ENCODE measurements around the gene RAP2C. TPM values are rescaled to one million over a fixed set of nuclear protein-coding genes. Genes with fewer than 3 reads are reported as not detected.

RAP2C gene
- polyA plus RNA-seq, 1 donor from 2014 or later, result 26.2 TPM

DNA sequence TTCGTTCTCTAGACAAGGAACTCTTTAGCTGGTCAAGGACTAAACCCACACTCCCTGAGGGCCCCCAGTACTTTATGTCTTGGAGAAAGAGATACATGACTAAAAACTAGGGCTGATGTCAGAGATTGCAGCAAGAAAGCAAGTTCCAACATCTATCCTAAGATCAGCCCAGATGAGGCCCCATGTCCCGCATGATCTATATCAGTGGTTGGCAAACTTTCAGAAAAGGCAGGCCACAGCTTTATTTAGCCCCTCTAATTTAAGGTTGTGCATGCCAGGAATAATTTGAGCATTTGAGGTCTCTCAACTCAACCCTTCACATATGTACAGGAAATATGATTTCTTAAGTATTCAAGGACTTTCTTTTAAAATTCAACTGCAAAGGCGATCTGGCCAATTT lies 47.4 kb downstream of the RAP2C start:
- Histone ChIP-seq H3K4me2 (ENCODE audit: low read length) (no peak overlapping the region), H3K79me2 (replicated peaks; ENCODE audit: insufficient read depth, low read length) (no peaks in the 10 kb centered on the region), H2AFZ (ENCODE audit: low read depth, low read length) (no peak overlapping the region), H3K27me3 (ENCODE audit: insufficient read depth, low read depth, low read length) (no peaks in the 10 kb centered on the region), H3F3A (ENCODE audit: insufficient read depth, low read length, poor library complexity, severe bottlenecking) (no peaks in the 10 kb centered on the region), H3K27ac (ENCODE audit: low read length) (no peak overlapping the region), H3K9me2 (ENCODE audit: insufficient read depth, low read length) (no peaks in the 10 kb centered on the region), H3K9me3 (ENCODE audit: low read length) (no peaks in the 10 kb centered on the region), H3K9ac (ENCODE audit: low read length) (no peak overlapping the region), H3K4me3 (ENCODE audit: low read length) (no peak overlapping the region), H4K20me1 (ENCODE audit: insufficient read depth) (no peaks in the 10 kb centered on the region), H3K36me3 (ENCODE audit: insufficient read depth, low read length) (no peaks in the 10 kb centered on the region)
- TF ChIP-seq, protein P1, sequence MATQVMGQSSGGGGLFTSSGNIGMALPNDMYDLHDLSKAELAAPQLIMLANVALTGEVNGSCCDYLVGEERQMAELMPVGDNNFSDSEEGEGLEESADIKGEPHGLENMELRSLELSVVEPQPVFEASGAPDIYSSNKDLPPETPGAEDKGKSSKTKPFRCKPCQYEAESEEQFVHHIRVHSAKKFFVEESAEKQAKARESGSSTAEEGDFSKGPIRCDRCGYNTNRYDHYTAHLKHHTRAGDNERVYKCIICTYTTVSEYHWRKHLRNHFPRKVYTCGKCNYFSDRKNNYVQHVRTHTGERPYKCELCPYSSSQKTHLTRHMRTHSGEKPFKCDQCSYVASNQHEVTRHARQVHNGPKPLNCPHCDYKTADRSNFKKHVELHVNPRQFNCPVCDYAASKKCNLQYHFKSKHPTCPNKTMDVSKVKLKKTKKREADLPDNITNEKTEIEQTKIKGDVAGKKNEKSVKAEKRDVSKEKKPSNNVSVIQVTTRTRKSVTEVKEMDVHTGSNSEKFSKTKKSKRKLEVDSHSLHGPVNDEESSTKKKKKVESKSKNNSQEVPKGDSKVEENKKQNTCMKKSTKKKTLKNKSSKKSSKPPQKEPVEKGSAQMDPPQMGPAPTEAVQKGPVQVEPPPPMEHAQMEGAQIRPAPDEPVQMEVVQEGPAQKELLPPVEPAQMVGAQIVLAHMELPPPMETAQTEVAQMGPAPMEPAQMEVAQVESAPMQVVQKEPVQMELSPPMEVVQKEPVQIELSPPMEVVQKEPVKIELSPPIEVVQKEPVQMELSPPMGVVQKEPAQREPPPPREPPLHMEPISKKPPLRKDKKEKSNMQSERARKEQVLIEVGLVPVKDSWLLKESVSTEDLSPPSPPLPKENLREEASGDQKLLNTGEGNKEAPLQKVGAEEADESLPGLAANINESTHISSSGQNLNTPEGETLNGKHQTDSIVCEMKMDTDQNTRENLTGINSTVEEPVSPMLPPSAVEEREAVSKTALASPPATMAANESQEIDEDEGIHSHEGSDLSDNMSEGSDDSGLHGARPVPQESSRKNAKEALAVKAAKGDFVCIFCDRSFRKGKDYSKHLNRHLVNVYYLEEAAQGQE (IDR thresholded peaks at IDR 0.05; ENCODE audit: borderline replicate concordance), result no peak
- no peak for TF ChIP-seq POLR2AphosphoS5 (IDR thresholded peaks at IDR 0.05)
- no peak for TF ChIP-seq SMC3 (conservative IDR thresholded peaks at IDR 0.05; ENCODE audit: poor library complexity)
- no peak for TF ChIP-seq EP300 (conservative IDR thresholded peaks at IDR 0.05; ENCODE audit: poor library complexity, severe bottlenecking)
- no peak for TF ChIP-seq RAD21 (conservative IDR thresholded peaks at IDR 0.05)
- TF ChIP-seq EZH2 (IDR thresholded peaks at IDR 0.05; ENCODE audit: borderline replicate concordance, insufficient read depth, low read length, poor library complexity, severe bottlenecking), result no peak
- TF ChIP-seq MXI1 (conservative IDR thresholded peaks at IDR 0.05; ENCODE audit: poor library complexity, severe bottlenecking), result no peak
- TF ChIP-seq TAF1 (IDR thresholded peaks at IDR 0.05; ENCODE audit: low read depth), result no peak

DNA sequence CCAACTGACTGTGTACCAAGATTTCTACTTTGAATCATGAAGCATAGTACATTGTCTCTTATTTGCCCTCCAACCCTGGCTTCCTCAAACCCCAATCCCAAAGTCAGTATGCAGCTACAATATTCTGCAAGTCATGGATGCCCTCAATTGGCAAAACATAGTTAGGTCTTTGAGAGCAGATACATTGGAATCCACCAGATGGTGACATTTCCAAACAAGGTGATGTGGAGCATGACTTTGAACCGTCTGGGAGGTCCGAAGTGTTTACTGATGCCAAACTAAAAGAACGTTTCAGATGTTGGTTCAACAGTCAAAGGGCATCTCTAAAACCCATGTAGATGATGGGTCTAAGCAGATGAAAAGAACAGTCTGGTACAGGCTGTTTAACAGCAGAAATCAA lies 47.8 kb downstream of the RAP2C start:
- Histone ChIP-seq H3F3A (ENCODE audit: insufficient read depth, low read length, poor library complexity, severe bottlenecking) (no peaks in the 10 kb centered on the region), H3K9me2 (ENCODE audit: insufficient read depth, low read length) (no peaks in the 10 kb centered on the region), H3K4me2 (ENCODE audit: low read length) (no peak overlapping the region), H3K79me2 (replicated peaks; ENCODE audit: insufficient read depth, low read length) (no peaks in the 10 kb centered on the region), H3K36me3 (ENCODE audit: insufficient read depth, low read length) (no peaks in the 10 kb centered on the region), H3K27me3 (ENCODE audit: insufficient read depth, low read depth, low read length) (no peaks in the 10 kb centered on the region), H3K4me3 (ENCODE audit: low read length) (no peak overlapping the region), H2AFZ (ENCODE audit: low read depth, low read length) (no peak overlapping the region), H4K20me1 (ENCODE audit: insufficient read depth) (no peaks in the 10 kb centered on the region), H3K9me3 (ENCODE audit: low read length) (no peaks in the 10 kb centered on the region), H3K9ac (ENCODE audit: low read length) (no peak overlapping the region), H3K27ac (ENCODE audit: low read length) (no peak overlapping the region)
- TF ChIP-seq EZH2 (IDR thresholded peaks at IDR 0.05; ENCODE audit: borderline replicate concordance, insufficient read depth, low read length, poor library complexity, severe bottlenecking) (no peak), SMC3 (conservative IDR thresholded peaks at IDR 0.05; ENCODE audit: poor library complexity) (no peak), POLR2AphosphoS5 (IDR thresholded peaks at IDR 0.05) (no peak), TAF1 (IDR thresholded peaks at IDR 0.05; ENCODE audit: low read depth) (no peak)
- TF ChIP-seq, protein P2, sequence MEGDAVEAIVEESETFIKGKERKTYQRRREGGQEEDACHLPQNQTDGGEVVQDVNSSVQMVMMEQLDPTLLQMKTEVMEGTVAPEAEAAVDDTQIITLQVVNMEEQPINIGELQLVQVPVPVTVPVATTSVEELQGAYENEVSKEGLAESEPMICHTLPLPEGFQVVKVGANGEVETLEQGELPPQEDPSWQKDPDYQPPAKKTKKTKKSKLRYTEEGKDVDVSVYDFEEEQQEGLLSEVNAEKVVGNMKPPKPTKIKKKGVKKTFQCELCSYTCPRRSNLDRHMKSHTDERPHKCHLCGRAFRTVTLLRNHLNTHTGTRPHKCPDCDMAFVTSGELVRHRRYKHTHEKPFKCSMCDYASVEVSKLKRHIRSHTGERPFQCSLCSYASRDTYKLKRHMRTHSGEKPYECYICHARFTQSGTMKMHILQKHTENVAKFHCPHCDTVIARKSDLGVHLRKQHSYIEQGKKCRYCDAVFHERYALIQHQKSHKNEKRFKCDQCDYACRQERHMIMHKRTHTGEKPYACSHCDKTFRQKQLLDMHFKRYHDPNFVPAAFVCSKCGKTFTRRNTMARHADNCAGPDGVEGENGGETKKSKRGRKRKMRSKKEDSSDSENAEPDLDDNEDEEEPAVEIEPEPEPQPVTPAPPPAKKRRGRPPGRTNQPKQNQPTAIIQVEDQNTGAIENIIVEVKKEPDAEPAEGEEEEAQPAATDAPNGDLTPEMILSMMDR (IDR thresholded peaks at IDR 0.05; ENCODE audit: poor library complexity, severe bottlenecking), result no peak

Measured in neural cell (in vitro differentiated cells).